Stimulated activated naive B cell treated with anti-CD40 and anti-IgM and Interleukin-4, amounts not matched to agents 10 μg/mL and 1 μg/mL and 100 μg/mL, for 72 hours (primary cell): ENCODE results near the gene CAMKMT.

Experiments
- ATAC-seq, 2 donors: fragments of 150-1000 bp; cut with Tn5 transposase; replicated peaks; 2 replicates each; pipeline ENCODE4 v1.10.0; 2021; ENCODE audit warnings: moderate library complexity in 1 of 2
- DNase-seq: peaks from one replicate; pipeline ENCODE4 v3.0.0; 2021
- H3K27ac Mint-ChIP-seq: one replicate; pipeline ENCODE4 v1.8.0; 2022; ENCODE audit warnings: mild to moderate bottlenecking, mixed read lengths
- H3K27me3 Mint-ChIP-seq, 2 donors: one replicate each; pipeline ENCODE4 v1.8.0; 2022; ENCODE audit warnings: mixed read lengths in 2 of 2
- H3K36me3 Mint-ChIP-seq, 2 donors: one replicate each; pipeline ENCODE4 v1.8.0; 2022; ENCODE audit warnings: mixed read lengths in 2 of 2, mild to moderate bottlenecking in 1 of 2
- H3K4me1 Mint-ChIP-seq, 2 donors: one replicate each; pipeline ENCODE4 v1.8.0; 2022; ENCODE audit warnings: mixed read lengths in 2 of 2, mild to moderate bottlenecking in 1 of 2
- H3K4me3 Mint-ChIP-seq, 2 donors: one replicate each; pipeline ENCODE4 v1.8.0; 2022; ENCODE audit warnings: mild to moderate bottlenecking in 2 of 2, mixed read lengths in 2 of 2, moderate library complexity in 1 of 2
- H3K9me3 Mint-ChIP-seq, 2 donors: one replicate each; pipeline ENCODE4 v1.8.0; 2022; ENCODE audit warnings: mixed read lengths in 2 of 2, mild to moderate bottlenecking in 1 of 2

CAMKMT gene

DNA sequence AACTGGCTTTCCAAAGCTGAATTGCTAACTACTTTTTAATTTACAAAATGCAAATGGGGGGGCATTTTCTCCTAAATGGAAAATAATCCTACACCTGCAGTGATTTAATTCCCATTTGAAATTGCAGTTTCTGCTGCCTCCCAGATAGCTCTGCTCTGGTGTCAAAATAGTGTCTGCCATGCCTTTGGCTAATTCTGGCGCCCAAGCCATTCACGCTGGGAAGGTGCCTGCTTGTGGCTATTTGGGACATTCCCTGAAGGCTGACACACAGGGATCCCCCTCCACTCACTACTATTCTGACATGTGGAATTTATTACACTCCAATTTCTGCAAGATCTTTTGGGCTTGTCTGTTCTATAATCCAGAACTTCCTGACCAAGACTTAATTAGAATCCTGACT, 451.4 kb downstream of the CAMKMT start:
- Mint-ChIP-seq H3K9me3 (peaks cover 0 to 4% of the 10 kb centered on the region in 2 donors), H3K27me3 (peaks cover 64 to 66% of the 10 kb centered on the region in 2 donors), H3K27ac (no peak overlapping the region), H3K36me3 (peaks cover 4 to 8% of the 10 kb centered on the region in 2 donors), H3K4me3 (no peak overlapping the region), H3K4me1 (no peaks in the 10 kb centered on the region)
- DNase-seq = no peak
- ATAC-seq = no peak

DNA sequence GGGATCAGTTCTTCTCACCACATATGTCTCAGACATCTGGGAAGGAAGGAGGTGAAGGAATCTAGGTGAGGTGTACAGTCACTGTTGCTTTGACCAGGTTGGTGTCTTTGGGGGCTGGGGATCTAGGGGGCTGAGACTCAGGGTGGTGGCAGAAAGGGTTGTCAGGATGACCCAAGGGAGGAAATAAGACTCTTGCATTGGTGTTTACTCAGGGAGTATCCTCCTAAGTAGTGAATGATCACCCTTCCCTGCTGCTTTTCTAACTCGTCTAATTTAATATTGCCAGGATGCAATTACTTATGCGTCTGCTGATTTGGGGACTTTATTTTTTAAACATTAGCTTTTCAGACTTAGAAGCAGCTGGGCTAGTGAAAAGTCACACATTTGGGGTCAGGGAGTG, 451.9 kb downstream of the CAMKMT start:
- Mint-ChIP-seq H3K27me3 (peaks cover 64 to 66% of the 10 kb centered on the region in 2 donors), H3K36me3 (peaks cover 4 to 8% of the 10 kb centered on the region in 2 donors), H3K4me3 (no peak overlapping the region), H3K9me3 (peaks cover 0 to 4% of the 10 kb centered on the region in 2 donors), H3K4me1 (no peaks in the 10 kb centered on the region), H3K27ac (no peak overlapping the region)
- ATAC-seq (no peak), DNase-seq (no peak)

DNA sequence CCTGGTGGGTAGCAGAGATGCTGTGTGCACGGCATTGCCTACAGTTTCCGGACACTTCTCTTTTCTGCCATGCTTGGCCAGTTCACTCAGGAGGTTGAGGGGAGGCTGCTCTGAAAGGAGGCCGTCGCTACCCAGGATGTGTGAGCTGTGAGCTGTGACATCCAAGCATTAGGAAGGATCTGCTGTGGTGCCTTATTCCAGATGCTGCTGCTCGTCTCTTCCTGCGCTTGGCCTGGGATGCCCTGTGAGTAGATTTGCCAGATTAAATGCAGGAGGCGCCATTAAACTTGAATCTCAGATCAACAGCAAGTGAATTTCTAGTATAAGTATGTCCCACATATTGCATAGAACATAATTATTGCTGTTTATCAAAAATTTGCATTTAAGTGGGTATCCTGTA, 455.5 kb downstream of the CAMKMT start:
- Mint-ChIP-seq H3K27me3 (peaks cover 35 to 39% of the 10 kb centered on the region in 2 donors), H3K4me3 (no peak overlapping the region)
- DNase-seq = no peak

DNA sequence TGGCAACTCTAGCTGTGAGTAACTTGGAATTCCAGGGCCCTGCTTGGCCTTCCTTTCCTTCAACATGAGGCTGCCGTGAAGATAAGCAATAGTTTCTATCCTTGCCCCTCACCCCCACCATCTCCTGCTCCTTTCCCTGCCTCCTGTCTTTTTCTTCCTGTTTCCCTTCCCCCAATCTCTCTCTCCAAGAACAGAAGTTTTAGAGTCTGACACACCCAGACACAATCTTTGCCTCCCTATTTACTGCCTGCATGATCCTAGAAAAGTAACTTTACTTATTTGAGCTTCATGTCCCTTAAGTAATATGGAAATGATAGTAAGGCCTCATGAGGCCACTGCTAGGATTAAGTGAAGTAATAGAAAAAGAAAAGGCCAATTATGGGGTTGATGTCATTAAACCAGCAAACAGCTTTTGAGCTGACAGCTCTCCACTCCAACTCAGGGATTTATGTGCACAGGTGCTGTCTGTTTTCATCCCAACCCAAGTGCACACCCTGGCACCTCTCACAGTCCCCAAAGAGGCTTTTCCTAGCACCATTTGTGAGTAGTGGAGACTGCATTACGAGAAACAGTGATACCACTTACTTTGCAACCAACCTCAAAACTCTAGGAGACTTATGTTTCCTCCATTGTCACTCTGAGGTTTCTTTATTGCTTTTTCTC, 456.1 kb downstream of the CAMKMT start:
- Mint-ChIP-seq H3K27me3 (peaks cover 30 to 39% of the 10 kb centered on the region in 2 donors), H3K4me3 (no peak overlapping the region), H3K27ac (no peak overlapping the region), H3K4me1 (no peaks in the 10 kb centered on the region), H3K9me3 (no peaks in the 10 kb centered on the region), H3K36me3 (peaks cover 0 to 3% of the 10 kb centered on the region in 2 donors)
- ATAC-seq = no peak
- no peak for DNase-seq

More for the DNA sequence above, 455.5 kb downstream of the CAMKMT start:
- no peak overlapping the region for H3K27ac Mint-ChIP-seq
- no peak for ATAC-seq
- H3K9me3 Mint-ChIP-seq = no peaks in the 10 kb centered on the region
- H3K4me1 Mint-ChIP-seq = no peaks in the 10 kb centered on the region
- peaks cover 0 to 3% of the 10 kb centered on the region in 2 donors for H3K36me3 Mint-ChIP-seq

DNA sequence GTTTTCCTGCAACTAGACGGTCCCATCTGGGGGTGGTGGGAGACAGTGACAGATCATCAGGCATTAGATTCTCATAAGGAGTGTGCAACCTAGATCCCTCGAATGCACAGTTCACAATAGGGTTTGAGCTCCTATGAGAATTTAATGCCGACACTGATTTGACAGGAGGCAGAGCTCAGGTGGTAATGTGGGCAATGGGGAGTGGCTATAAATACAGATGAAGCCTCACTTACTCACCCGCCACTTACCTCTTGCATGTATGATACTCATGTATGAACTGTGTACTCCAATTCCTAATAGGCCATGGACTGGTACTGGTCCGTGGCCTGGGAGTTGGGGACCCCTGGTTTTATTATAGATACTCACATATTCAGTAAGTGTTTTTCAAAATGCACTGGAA, 457.3 kb downstream of the CAMKMT start:
- Mint-ChIP-seq H3K4me3 (no peak overlapping the region), H3K36me3 (peaks cover 0 to 3% of the 10 kb centered on the region in 2 donors), H3K4me1 (no peaks in the 10 kb centered on the region), H3K27ac (no peak overlapping the region), H3K9me3 (no peaks in the 10 kb centered on the region), H3K27me3 (peaks cover 19 to 29% of the 10 kb centered on the region in 2 donors)
- ATAC-seq (no peak), DNase-seq (no peak)

DNA sequence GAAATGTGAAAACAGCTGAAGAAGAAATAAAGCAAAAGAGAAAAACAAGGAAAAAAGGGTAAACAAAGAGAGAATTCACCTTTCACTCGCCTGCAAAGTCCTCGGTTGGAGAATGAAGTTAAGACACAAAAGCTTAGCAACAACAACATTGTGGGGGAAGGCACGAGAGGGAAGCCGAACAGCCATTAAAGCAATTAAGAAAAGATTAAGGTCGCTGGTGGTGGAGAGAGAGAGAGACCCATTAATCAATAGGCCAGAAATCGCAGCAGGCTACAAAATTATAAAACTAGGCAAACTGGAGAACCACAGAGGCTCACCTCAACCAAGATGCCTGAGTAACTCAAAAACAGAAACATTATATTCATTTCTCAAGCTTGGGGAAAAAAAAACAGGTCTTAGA, 459.8 kb downstream of the CAMKMT start:
- Mint-ChIP-seq H3K36me3 (peaks cover 0 to 2% of the 10 kb centered on the region in 2 donors), H3K4me1 (no peaks in the 10 kb centered on the region)
- no peak for ATAC-seq

DNA sequence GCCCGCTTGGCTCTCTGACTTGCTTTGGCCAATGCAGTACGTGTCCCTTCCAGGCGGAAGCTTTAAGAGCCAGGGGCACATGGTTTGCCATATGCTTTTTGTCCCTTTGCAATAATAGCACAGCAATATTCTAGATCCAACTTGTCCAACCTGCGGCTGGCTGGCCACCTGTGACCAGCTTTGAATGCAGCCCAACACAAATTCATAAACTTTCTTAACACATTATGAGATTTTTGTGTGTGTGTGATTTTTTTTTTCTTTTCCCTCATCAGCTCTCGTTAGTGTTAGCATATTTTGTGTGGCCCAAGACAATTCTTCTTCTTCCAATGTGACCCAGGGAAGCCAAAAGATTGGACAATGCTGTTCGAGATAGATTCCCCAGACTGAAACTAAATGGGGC, 460.4 kb downstream of the CAMKMT start:
- H3K27me3 Mint-ChIP-seq = peaks cover 0 to 7% of the 10 kb centered on the region in 2 donors
- H3K9me3 Mint-ChIP-seq = no peaks in the 10 kb centered on the region
- peaks cover 0 to 2% of the 10 kb centered on the region in 2 donors for H3K36me3 Mint-ChIP-seq
- ATAC-seq (no peak), DNase-seq (no peak)
- H3K4me1 Mint-ChIP-seq = no peaks in the 10 kb centered on the region
- H3K27ac Mint-ChIP-seq = no peak overlapping the region
- no peak overlapping the region for H3K4me3 Mint-ChIP-seq

More for the DNA sequence above, 459.8 kb downstream of the CAMKMT start:
- Mint-ChIP-seq H3K4me3 (no peak overlapping the region), H3K27me3 (peaks cover under 1 to 8% of the 10 kb centered on the region in 2 donors), H3K27ac (no peak overlapping the region), H3K9me3 (no peaks in the 10 kb centered on the region)
- DNase-seq = no peak
